ENCODE results near the gene ZHX3. TPM values are rescaled to one million over a fixed set of nuclear protein-coding genes. Genes with fewer than 3 reads are reported as not detected.

Gene ZHX3
- total and polyA plus RNA-seq, 4 donors: 3.2 to 30.0 (median 8.0) TPM

GRCh38 chr20:41187668-41188067 is 129.9 kb downstream of the ZHX3 start:
- Histone ChIP-seq H3K9me3 (ENCODE audit: control insufficient read depth in 4 of 4, low read length in 3 of 4) (peaks cover 0 to 4% (median 0%) of the 10 kb centered on the region in 4 donors), H3K4me3 (ENCODE audit: low read depth in 1 of 3, low read length in 3 of 3) (no peak overlapping the region), H3K27me3 (ENCODE audit: control insufficient read depth in 4 of 4, insufficient read depth in 4 of 4, low read length in 3 of 4) (no peaks in the 10 kb centered on the region), H3K4me1 (ENCODE audit: control insufficient read depth in 4 of 4, insufficient read depth in 4 of 4, low read length in 3 of 4) (no peaks in the 10 kb centered on the region), H3K36me3 (ENCODE audit: control insufficient read depth in 4 of 4, insufficient read depth in 3 of 4, low read depth in 1 of 4, low read length in 3 of 4) (peaks cover 5 to 18% (median 6%) of the 10 kb centered on the region in 4 donors), H3K27ac (ENCODE audit: low read depth in 1 of 2, low read length in 2 of 2) (no peak overlapping the region), H3K9ac (ENCODE audit: low read depth in 1 of 2, low read length in 2 of 2) (no peak overlapping the region)
- no peak for DNase-seq (ENCODE audit: low spot score)
- TF ChIP-seq TAF1 (conservative IDR thresholded peaks at IDR 0.05) (no peak), NR2F2 (IDR thresholded peaks at IDR 0.05) (no peak), EGR1 (IDR thresholded peaks at IDR 0.05; ENCODE audit: low read depth in 2 of 2) (no peak), HNF4G (IDR thresholded peaks at IDR 0.05) (no peak), CTCF (IDR thresholded peaks at IDR 0.05; ENCODE audit: low read depth, low read length, missing input control) (no peak), HNF4A (conservative IDR thresholded peaks at IDR 0.05) (no peak), SP1 (IDR thresholded peaks at IDR 0.05) (no peak), JUND (IDR thresholded peaks at IDR 0.05) (no peak)
- TF ChIP-seq, protein P1, sequence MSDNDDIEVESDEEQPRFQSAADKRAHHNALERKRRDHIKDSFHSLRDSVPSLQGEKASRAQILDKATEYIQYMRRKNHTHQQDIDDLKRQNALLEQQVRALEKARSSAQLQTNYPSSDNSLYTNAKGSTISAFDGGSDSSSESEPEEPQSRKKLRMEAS (IDR thresholded peaks at IDR 0.05): no peak

DNA sequence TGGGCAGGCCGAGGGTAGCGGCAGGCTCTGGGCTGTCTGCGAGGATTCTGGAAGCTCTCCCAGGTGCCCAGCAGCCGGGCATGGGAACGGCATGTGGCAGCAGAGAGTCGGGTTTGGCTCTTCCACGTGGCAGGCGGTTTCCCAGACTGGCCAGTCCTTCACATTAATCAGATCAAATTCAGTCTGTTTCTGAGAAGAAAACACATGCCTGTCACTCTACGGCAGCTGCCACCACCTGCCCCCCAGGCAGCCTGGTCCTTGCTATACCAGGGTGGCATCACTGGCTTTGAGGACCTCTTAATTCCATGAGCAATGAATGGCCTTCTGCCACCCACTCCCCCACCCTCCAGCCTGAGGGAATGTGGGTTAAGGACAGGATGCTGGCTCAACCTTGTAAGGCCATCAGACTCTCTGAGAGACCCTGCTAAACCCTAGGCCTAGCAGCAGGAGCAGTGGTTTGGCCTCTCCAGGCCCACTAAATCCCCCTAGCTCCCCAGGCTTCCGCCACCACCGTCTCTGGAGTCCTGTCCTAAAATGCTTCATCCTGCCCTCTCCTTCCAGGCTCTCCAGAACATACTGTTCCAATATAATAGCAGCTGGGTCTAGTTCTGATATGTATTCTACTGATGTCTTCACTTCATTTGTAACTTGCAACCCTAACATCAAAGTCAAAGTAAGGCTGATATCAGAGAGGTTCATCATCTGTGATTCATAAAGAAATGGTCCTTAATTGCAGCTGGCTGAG is 132.3 kb downstream of the ZHX3 start:
- H3K27me3 ChIP-seq (ENCODE audit: control insufficient read depth in 4 of 4, insufficient read depth in 4 of 4, low read length in 3 of 4): no peaks in the 10 kb centered on the region
- H3K27ac ChIP-seq (ENCODE audit: low read depth in 1 of 2, low read length in 2 of 2): no peak overlapping the region
- no peak for TF ChIP-seq HNF4G (IDR thresholded peaks at IDR 0.05)
- TF ChIP-seq YY1 (IDR thresholded peaks at IDR 0.05): no peak
- no peak for TF ChIP-seq FOXA1 (IDR thresholded peaks at IDR 0.05)
- TF ChIP-seq HNF4A (conservative IDR thresholded peaks at IDR 0.05): no peak
- no peak for TF ChIP-seq FOXA2 (IDR thresholded peaks at IDR 0.05)
- no peak for TF ChIP-seq ATF3 (IDR thresholded peaks at IDR 0.05)
- no peak for TF ChIP-seq TAF1 (conservative IDR thresholded peaks at IDR 0.05)
- TF ChIP-seq, protein P2, sequence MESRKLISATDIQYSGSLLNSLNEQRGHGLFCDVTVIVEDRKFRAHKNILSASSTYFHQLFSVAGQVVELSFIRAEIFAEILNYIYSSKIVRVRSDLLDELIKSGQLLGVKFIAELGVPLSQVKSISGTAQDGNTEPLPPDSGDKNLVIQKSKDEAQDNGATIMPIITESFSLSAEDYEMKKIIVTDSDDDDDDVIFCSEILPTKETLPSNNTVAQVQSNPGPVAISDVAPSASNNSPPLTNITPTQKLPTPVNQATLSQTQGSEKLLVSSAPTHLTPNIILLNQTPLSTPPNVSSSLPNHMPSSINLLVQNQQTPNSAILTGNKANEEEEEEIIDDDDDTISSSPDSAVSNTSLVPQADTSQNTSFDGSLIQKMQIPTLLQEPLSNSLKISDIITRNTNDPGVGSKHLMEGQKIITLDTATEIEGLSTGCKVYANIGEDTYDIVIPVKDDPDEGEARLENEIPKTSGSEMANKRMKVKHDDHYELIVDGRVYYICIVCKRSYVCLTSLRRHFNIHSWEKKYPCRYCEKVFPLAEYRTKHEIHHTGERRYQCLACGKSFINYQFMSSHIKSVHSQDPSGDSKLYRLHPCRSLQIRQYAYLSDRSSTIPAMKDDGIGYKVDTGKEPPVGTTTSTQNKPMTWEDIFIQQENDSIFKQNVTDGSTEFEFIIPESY (IDR thresholded peaks at IDR 0.05): no peak
- no peak for TF ChIP-seq CTCF (IDR thresholded peaks at IDR 0.05; ENCODE audit: low read depth, low read length, missing input control)
- TF ChIP-seq EGR1 (IDR thresholded peaks at IDR 0.05; ENCODE audit: low read depth in 2 of 2): no peak
- no peak for TF ChIP-seq JUND (IDR thresholded peaks at IDR 0.05)
- no peak for TF ChIP-seq RXRA (IDR thresholded peaks at IDR 0.05)
- TF ChIP-seq REST (IDR thresholded peaks at IDR 0.05): no peak
- no peak for TF ChIP-seq RAD21 (IDR thresholded peaks at IDR 0.05)
- TF ChIP-seq, protein P1 (IDR thresholded peaks at IDR 0.05): no peak
- no peak for TF ChIP-seq NR2F2 (IDR thresholded peaks at IDR 0.05)
- TF ChIP-seq SP1 (IDR thresholded peaks at IDR 0.05): no peak
- no peak for TF ChIP-seq GABPA (IDR thresholded peaks at IDR 0.05 in 1 of 2, conservative IDR thresholded peaks at IDR 0.05 in 1 of 2)
- H3K9ac ChIP-seq (ENCODE audit: low read depth in 1 of 2, low read length in 2 of 2): no peak overlapping the region
- DNase-seq (ENCODE audit: low spot score): no peak
- peaks cover 3 to 20% (median 12%) of the 10 kb centered on the region in 4 donors for H3K36me3 ChIP-seq (ENCODE audit: control insufficient read depth in 4 of 4, insufficient read depth in 3 of 4, low read depth in 1 of 4, low read length in 3 of 4)
- 95% methylated on average over 11 of the region's 11 CpGs for WGBS
- no peak overlapping the region for H3K4me3 ChIP-seq (ENCODE audit: low read depth in 1 of 3, low read length in 3 of 3)
- no peaks in the 10 kb centered on the region for H3K4me1 ChIP-seq (ENCODE audit: control insufficient read depth in 4 of 4, insufficient read depth in 4 of 4, low read length in 3 of 4)
- no peaks in the 10 kb centered on the region for H3K9me3 ChIP-seq (ENCODE audit: control insufficient read depth in 4 of 4, low read length in 3 of 4)

Data from liver (tissue), 9 donors.